DMS153 (cell line): ENCODE data around the gene NXN.
"Not testable (repeated sequence)": the region's sequence is repeated elsewhere in the genome, so short reads cannot be mapped to it uniquely, and the experiment has no call there.

Source experiments
- DNase-seq: peaks from one replicate; lab custom pipeline; 2025; lab: John Stamatoyannopoulos, UW

The NXN gene

GRCh38 chr17:917941-918740 lies 61.4 kb downstream of the NXN start:
- DNase-seq = no peak

GRCh38 chr17:917391-917811 lies 62.2 kb downstream of the NXN start:
- no peak for DNase-seq

GRCh38 chr17:916315-916714 lies 63.3 kb downstream of the NXN start:
- no peak for DNase-seq

GRCh38 chr17:915538-916201 lies 63.9 kb downstream of the NXN start:
- DNase-seq = peak; percentile 76

GRCh38 chr17:914561-914960 lies 65.0 kb downstream of the NXN start:
- no peak for DNase-seq

GRCh38 chr17:913207-913606 lies 66.4 kb downstream of the NXN start:
- DNase-seq = no peak

GRCh38 chr17:909642-910323 lies 69.8 kb downstream of the NXN start:
- DNase-seq = no peak

- no peak for DNase-seq
These were observed 71.9 kb downstream of the NXN start for GRCh38 chr17:907725-908124.

GRCh38 chr17:905708-906107 lies 73.9 kb downstream of the NXN start:
- DNase-seq = not testable (repeated sequence)

GRCh38 chr17:903691-904481 lies 75.7 kb downstream of the NXN start:
- DNase-seq = no peak

GRCh38 chr17:902463-902862 lies 77.1 kb downstream of the NXN start:
- DNase-seq = no peak

- no peak for DNase-seq
These were observed 77.6 kb downstream of the NXN start for GRCh38 chr17:901964-902363.

GRCh38 chr17:901191-901950 lies 78.2 kb downstream of the NXN start:
- no peak for DNase-seq

GRCh38 chr17:900336-900934 lies 79.1 kb downstream of the NXN start:
- DNase-seq = no peak

- no peak for DNase-seq
These were observed 81.5 kb downstream of the NXN start for GRCh38 chr17:897970-898619.

- DNase-seq = no peak
These were observed 82.5 kb downstream of the NXN start for GRCh38 chr17:896953-897661.

- no peak for DNase-seq
These were observed 83.1 kb downstream of the NXN start for GRCh38 chr17:896454-896853.

GRCh38 chr17:892958-893357 lies 86.6 kb downstream of the NXN start:
- no peak for DNase-seq

GRCh38 chr17:888998-889441 lies 90.6 kb downstream of the NXN start:
- DNase-seq = no peak
